Naive B cell (primary cell): ENCODE measurements around the gene TNFAIP8L2. TPM values are rescaled to one million over a fixed set of nuclear protein-coding genes. Genes with fewer than 3 reads are reported as not detected.

Experiments
- ATAC-seq, 2 donors: fragments of 150-1000 bp; cut with Tn5 transposase; 2 replicates each; pipeline ENCODE4 v1.10.0; 2021; ENCODE audit warnings: low read depth in 2 of 2, mild to moderate bottlenecking in 2 of 2, moderate library complexity in 2 of 2
- DNase-seq: peaks from one replicate; pipeline ENCODE4 v3.0.0; 2022
- H3K27ac Mint-ChIP-seq, 6 donors: one replicate each; pipeline ENCODE4 v1.8.0; 2020 to 2022; ENCODE audit warnings: mild to moderate bottlenecking in 6 of 6, mixed read lengths in 6 of 6, moderate library complexity in 5 of 6, inconsistent platforms in 2 of 6
- H3K27me3 Mint-ChIP-seq, 3 donors: one replicate each; pipeline ENCODE4 v1.8.0; 2021 to 2022; ENCODE audit warnings: mixed read lengths in 3 of 3, mild to moderate bottlenecking in 1 of 3
- H3K36me3 Mint-ChIP-seq, 2 donors: one replicate each; pipeline ENCODE4 v1.8.0; 2020 to 2022; ENCODE audit warnings: mixed read lengths in 2 of 2, inconsistent platforms in 1 of 2, mild to moderate bottlenecking in 1 of 2
- H3K4me1 Mint-ChIP-seq, 3 donors: one replicate each; pipeline ENCODE4 v1.8.0; 2020 to 2022; ENCODE audit warnings: mixed read lengths in 3 of 3, inconsistent platforms in 1 of 3, mild to moderate bottlenecking in 1 of 3, moderate library complexity in 1 of 3
- H3K4me3 Mint-ChIP-seq, 8 donors: one replicate each; pipeline ENCODE4 v1.8.0; 2020 to 2022; ENCODE audit warnings: mild to moderate bottlenecking in 8 of 8, mixed read lengths in 8 of 8, moderate library complexity in 8 of 8, inconsistent platforms in 2 of 8
- H3K9me3 Mint-ChIP-seq, 7 donors: one replicate each; pipeline ENCODE4 v1.8.0; 2020 to 2022; ENCODE audit warnings: mixed read lengths in 7 of 7, mild to moderate bottlenecking in 5 of 7, inconsistent platforms in 2 of 7, moderate library complexity in 1 of 7
- polyA plus RNA-seq, 6 donors: library from polyadenylated mRNA; unstranded; fragments of 300-500 nt; fragmentation: Illumina TruSeq; gene quantifications; one replicate each; pipeline ENCODE4 v1.2.3, GENCODE V29; 2021; ENCODE audit warnings: low read depth in 6 of 6

TNFAIP8L2 gene
- polyA plus RNA-seq, 6 donors from 2014 or later, result 5.0 to 15.6 (median 8.3) TPM; not detected in 1

DNA sequence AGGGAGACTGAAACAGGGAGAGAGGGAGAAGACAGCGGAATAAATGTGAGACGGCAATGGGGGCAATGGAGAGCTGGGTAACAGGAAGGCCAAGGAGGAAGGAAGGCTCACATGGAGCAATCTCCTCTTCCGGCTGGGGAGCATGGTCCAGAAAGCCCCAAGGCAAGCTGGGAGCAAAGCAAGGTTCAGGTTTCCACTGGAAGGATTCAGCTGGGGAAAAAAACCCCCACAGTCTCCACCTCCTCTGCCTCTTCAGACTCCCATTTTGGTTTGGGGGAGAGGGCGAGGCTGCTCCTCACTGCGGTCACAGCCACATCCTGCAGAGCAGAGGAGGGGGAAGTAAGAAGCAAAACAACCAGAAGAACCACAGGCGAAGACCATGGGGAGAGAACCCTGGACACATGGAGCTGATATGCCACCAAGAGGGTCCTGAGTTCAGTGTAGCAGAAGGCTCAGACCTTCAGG lies 650 bp downstream of the TNFAIP8L2 start:
- Mint-ChIP-seq H3K27me3 (no peaks in the 10 kb centered on the region), H3K4me1 (peaks cover 29 to 51% (median 41%) of the 10 kb centered on the region in 3 donors), H3K4me3 (peak overlapping the region; percentile 93 to 100 (median 98)), H3K36me3 (no peaks in the 10 kb centered on the region), H3K9me3 (no peaks in the 10 kb centered on the region), H3K27ac (peak overlapping the region; percentile 88 to 96 (median 92))
- ATAC-seq, result peak; percentile 22 to 43
- peak; percentile 39 for DNase-seq

DNA sequence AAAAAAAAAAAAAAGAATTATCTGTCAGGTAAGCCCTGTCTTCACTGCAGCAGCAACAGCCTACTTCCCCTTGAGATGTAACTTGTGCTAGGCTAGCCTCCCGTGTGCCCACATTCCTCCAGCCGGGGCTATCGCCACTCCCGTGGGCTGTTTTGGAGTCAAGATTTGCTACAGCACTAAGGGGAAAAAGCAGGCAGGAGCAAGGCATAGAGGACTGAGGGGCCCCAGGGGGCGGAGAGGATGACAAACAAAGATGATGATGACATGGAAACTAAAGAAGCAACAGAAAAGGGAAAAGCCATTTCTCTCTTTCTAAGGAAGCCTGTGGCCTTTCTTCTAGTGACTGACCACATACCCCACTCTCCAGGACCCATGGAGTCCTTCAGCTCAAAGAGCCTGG lies 1.9 kb downstream of the TNFAIP8L2 start:
- no peaks in the 10 kb centered on the region for H3K36me3 Mint-ChIP-seq
- no peak for DNase-seq
- peaks cover 33 to 56% (median 48%) of the 10 kb centered on the region in 3 donors for H3K4me1 Mint-ChIP-seq
- H3K4me3 Mint-ChIP-seq, result peak overlapping the region; percentile 93 to 100 (median 98)
- H3K27ac Mint-ChIP-seq, result peak overlapping the region in 5 of 6 donors; percentile 85 to 94 (median 87)
- no peak for ATAC-seq
- no peaks in the 10 kb centered on the region for H3K27me3 Mint-ChIP-seq
- no peaks in the 10 kb centered on the region for H3K9me3 Mint-ChIP-seq

- no peaks in the 10 kb centered on the region for H3K9me3 Mint-ChIP-seq
- DNase-seq (no peak), ATAC-seq (no peak)
- peaks cover 33 to 58% (median 48%) of the 10 kb centered on the region in 3 donors for H3K4me1 Mint-ChIP-seq
- no peaks in the 10 kb centered on the region for H3K27me3 Mint-ChIP-seq
- H3K36me3 Mint-ChIP-seq, result no peaks in the 10 kb centered on the region
- H3K27ac Mint-ChIP-seq, result peak overlapping the region in 4 of 6 donors; percentile 85 to 90 (median 86)
- peak overlapping the region; percentile 37 to 100 (median 98) for H3K4me3 Mint-ChIP-seq
Measured at GRCh38 chr1:151158751-151159251, 2.4 kb downstream of the TNFAIP8L2 start.

- H3K4me1 Mint-ChIP-seq, result peaks cover 33 to 58% (median 48%) of the 10 kb centered on the region in 3 donors
- no peaks in the 10 kb centered on the region for H3K9me3 Mint-ChIP-seq
- H3K27ac Mint-ChIP-seq, result peak overlapping the region in 5 of 6 donors; percentile 66 to 82 (median 78)
- no peak for DNase-seq
- H3K4me3 Mint-ChIP-seq, result peak overlapping the region; percentile 0 to 100 (median 52)
- no peak for ATAC-seq
- no peaks in the 10 kb centered on the region for H3K36me3 Mint-ChIP-seq
- no peaks in the 10 kb centered on the region for H3K27me3 Mint-ChIP-seq
Measured at GRCh38 chr1:151159373-151159772, 2.9 kb downstream of the TNFAIP8L2 start.

DNA sequence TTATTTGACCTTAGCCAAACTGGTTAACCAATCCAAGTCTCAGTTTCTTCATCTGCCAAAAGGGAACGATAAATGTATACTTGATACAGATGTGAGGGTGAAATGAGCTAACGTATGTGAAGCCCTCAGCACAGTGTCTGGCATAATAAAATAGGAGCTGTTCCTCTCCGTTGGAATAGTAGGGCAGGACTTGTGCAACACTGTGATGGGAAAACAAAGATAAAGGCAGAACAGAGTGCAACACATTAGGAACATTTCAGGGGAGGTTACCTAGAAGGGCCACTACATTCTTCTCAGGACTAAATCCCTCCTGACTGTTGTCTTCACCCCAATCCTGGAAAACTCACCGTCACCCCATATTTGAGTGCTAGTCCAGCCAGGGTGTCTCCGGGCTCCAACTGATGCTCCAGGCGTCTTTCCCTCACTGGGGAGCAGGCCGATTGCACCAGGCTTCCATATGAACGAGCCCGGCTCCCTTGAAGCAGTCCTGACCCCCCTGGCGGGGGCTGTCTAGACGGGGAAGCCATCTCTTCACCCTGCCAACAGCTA lies 8.4 kb downstream of the TNFAIP8L2 start:
- Mint-ChIP-seq H3K27me3 (no peaks in the 10 kb centered on the region), H3K9me3 (no peaks in the 10 kb centered on the region), H3K4me1 (peaks cover 29 to 49% (median 35%) of the 10 kb centered on the region in 3 donors), H3K36me3 (peaks cover 4 to 9% of the 10 kb centered on the region in 2 donors), H3K27ac (peak overlapping the region in 3 of 6 donors; percentile 19 to 97 (median 67)), H3K4me3 (peak overlapping the region; percentile 45 to 98 (median 94))
- no peak for ATAC-seq
- no peak for DNase-seq

- H3K27ac Mint-ChIP-seq, result peak overlapping the region in 5 of 6 donors; percentile 62 to 97 (median 94)
- peak overlapping the region; percentile 81 to 98 (median 94) for H3K4me3 Mint-ChIP-seq
- H3K36me3 Mint-ChIP-seq, result peaks cover 4 to 9% of the 10 kb centered on the region in 2 donors
- peaks cover 29 to 46% (median 34%) of the 10 kb centered on the region in 3 donors for H3K4me1 Mint-ChIP-seq
- DNase-seq (no peak), ATAC-seq (no peak)
- no peaks in the 10 kb centered on the region for H3K27me3 Mint-ChIP-seq
- H3K9me3 Mint-ChIP-seq, result no peaks in the 10 kb centered on the region
Measured at GRCh38 chr1:151165281-151165737, 8.9 kb downstream of the TNFAIP8L2 start.

- peaks cover 7 to 9% of the 10 kb centered on the region in 2 donors for H3K36me3 Mint-ChIP-seq
- peaks cover 29 to 42% (median 34%) of the 10 kb centered on the region in 3 donors for H3K4me1 Mint-ChIP-seq
- H3K9me3 Mint-ChIP-seq, result no peaks in the 10 kb centered on the region
- no peaks in the 10 kb centered on the region for H3K27me3 Mint-ChIP-seq
- H3K27ac Mint-ChIP-seq, result peak within 1 kb of the TSS; percentile 62 to 97 (median 95)
- ATAC-seq (peak; percentile 97), DNase-seq (peak; percentile 97)
- H3K4me3 Mint-ChIP-seq, result peak within 1 kb of the TSS; percentile 81 to 98 (median 94)
Measured at GRCh38 chr1:151165738-151166504, 9.5 kb downstream of the TNFAIP8L2 start, which contains the start of the genes LYSMD1 and SCNM1. LYSMD1 (minus strand) TSS chr1:151165902; CDS start chr1:151165258, 644 bp downstream. SCNM1 (plus strand) TSS chr1:151166144; CDS start chr1:151166153, 9 bp downstream.

DNA sequence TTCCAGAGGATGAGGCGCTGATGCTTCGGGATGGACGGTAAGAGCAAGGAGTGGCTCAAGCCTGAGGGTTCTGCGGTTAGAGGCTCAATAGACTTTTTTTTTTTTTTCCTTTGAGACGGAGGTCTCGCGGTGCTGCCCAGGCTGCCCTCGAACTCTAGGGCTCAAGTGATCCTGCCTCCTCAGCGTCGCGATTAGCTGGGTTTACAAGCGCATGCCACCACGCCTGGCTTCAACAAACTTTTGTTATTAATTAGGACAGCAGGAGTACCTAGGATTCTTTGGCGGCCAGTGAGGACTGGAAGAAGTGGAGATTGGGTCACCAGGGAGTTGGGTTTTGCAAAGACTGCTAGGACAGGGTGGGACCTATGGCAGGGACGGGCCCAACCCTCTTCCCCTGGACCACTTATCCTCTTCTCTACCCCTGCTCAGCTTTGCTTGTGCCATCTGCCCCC lies 10.1 kb downstream of the TNFAIP8L2 start:
- peak overlapping the region; percentile 81 to 98 (median 94) for H3K4me3 Mint-ChIP-seq
- peak overlapping the region; percentile 62 to 97 (median 95) for H3K27ac Mint-ChIP-seq
- no peaks in the 10 kb centered on the region for H3K9me3 Mint-ChIP-seq
- H3K36me3 Mint-ChIP-seq, result peaks cover 7 to 9% of the 10 kb centered on the region in 2 donors
- ATAC-seq (no peak), DNase-seq (no peak)
- H3K4me1 Mint-ChIP-seq, result peaks cover 29 to 39% (median 34%) of the 10 kb centered on the region in 3 donors
- H3K27me3 Mint-ChIP-seq, result no peaks in the 10 kb centered on the region

GRCh38 chr1:151167116-151167515 lies 10.7 kb downstream of the TNFAIP8L2 start:
- Mint-ChIP-seq H3K27ac (peak overlapping the region in 4 of 6 donors; percentile 12 to 94 (median 44)), H3K36me3 (peaks cover 7 to 9% of the 10 kb centered on the region in 2 donors), H3K9me3 (no peaks in the 10 kb centered on the region), H3K4me1 (peaks cover 29 to 37% (median 34%) of the 10 kb centered on the region in 3 donors), H3K27me3 (no peaks in the 10 kb centered on the region), H3K4me3 (peak overlapping the region; percentile 81 to 98 (median 94))
- no peak for ATAC-seq
- no peak for DNase-seq

DNA sequence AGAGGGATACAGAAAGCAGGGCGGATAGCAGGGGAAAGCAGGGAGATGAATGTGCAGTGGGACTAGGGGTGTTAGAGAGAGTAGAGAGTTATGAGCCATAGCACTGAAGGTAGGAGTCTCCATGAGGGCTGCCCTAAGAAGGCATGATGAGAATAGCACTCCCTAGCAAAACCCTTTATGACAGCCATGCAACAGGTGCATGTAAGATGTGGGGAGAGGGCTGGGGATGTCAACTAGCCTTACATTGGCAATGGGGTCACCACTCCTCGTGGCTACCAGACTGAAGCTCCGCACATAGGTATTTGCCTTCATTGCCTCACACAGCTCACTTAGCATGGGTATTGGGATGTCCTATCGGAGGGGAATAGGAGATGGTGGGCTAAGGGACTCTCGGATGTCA lies 14.7 kb downstream of the TNFAIP8L2 start:
- H3K27ac Mint-ChIP-seq, result peak overlapping the region in 2 of 6 donors; percentile 55 to 80
- H3K36me3 Mint-ChIP-seq, result peaks cover 1 to 4% of the 10 kb centered on the region in 2 donors
- no peak overlapping the region for H3K4me3 Mint-ChIP-seq
- H3K4me1 Mint-ChIP-seq, result peaks cover 14 to 22% (median 21%) of the 10 kb centered on the region in 3 donors
- no peaks in the 10 kb centered on the region for H3K27me3 Mint-ChIP-seq
- ATAC-seq, result no peak
- no peaks in the 10 kb centered on the region for H3K9me3 Mint-ChIP-seq
- no peak for DNase-seq

- peak overlapping the region in 2 of 6 donors; percentile 16 for H3K27ac Mint-ChIP-seq
- H3K4me1 Mint-ChIP-seq, result peaks cover 0 to 6% (median 3%) of the 10 kb centered on the region in 3 donors
- H3K4me3 Mint-ChIP-seq, result no peak overlapping the region
- no peaks in the 10 kb centered on the region for H3K9me3 Mint-ChIP-seq
- H3K27me3 Mint-ChIP-seq, result no peaks in the 10 kb centered on the region
- DNase-seq (no peak), ATAC-seq (no peak)
- H3K36me3 Mint-ChIP-seq, result peaks cover 4 to 20% of the 10 kb centered on the region in 2 donors
Measured at GRCh38 chr1:151175041-151175741, 18.7 kb downstream of the TNFAIP8L2 start.

DNA sequence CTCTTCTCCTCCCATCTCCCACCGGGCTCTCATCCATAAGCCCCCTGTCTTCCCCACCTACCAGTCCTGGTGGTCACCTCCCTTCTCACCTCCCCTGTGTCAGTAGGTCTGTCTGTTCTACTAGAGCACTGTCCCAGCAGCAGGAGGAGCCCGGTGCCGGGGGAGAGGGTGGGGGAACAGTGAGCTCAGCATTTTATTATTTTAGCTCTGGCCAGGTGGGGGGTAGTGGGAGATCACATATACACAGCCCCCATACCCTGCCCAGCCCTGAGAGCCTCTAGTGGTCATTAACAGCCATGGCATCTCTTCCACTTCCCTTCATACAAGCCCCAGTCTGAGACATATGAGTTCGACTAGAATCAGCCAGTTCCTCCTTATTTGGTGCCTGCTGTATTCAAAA lies 19.4 kb downstream of the TNFAIP8L2 start, which contains the start of gene TMOD4:
TMOD4 (minus strand) TSS at position 119 of the 400 bp plus-strand sequence. CDS start 1,106 bp downstream, outside the sequence.
- ATAC-seq (peak; percentile 73 to 80), DNase-seq (no peak)
- no peaks in the 10 kb centered on the region for H3K27me3 Mint-ChIP-seq
- peak within 1 kb of the TSS in 2 of 6 donors; percentile 16 to 75 for H3K27ac Mint-ChIP-seq
- peak within 1 kb of the TSS in 2 of 8 donors; percentile 5 to 53 for H3K4me3 Mint-ChIP-seq
- no peaks in the 10 kb centered on the region for H3K9me3 Mint-ChIP-seq
- peaks cover 3 to 6% (median 4%) of the 10 kb centered on the region in 3 donors for H3K4me1 Mint-ChIP-seq
- peaks cover 4 to 27% of the 10 kb centered on the region in 2 donors for H3K36me3 Mint-ChIP-seq
